ENCODE measurements around the gene MEIS3. TPM values are rescaled to one million over a fixed set of nuclear protein-coding genes. Genes with fewer than 3 reads are reported as not detected.

The MEIS3 gene
- total and polyA plus RNA-seq, 10 of the 15 experiments (the other 5 are each of a cell fraction or from before 2014, with no cell fraction given) = 0.05 to 0.23 TPM; not detected in 8

- Histone ChIP-seq H3K4me1 (ENCODE audit: control insufficient read depth, insufficient read depth, low read length) (no peaks in the 10 kb centered on the region; the same call in 1 of the 2 replicates), H3K79me2 (ENCODE audit: control insufficient read depth, insufficient read depth, low read length) (no peaks in the 10 kb centered on the region), H4K20me1 (ENCODE audit: control insufficient read depth, insufficient read depth) (no peaks in the 10 kb centered on the region), H3K27me3 (replicated peaks in 1 of 2; ENCODE audit: control insufficient read depth in 2 of 2, insufficient read depth in 2 of 2, low read length in 1 of 2) (peaks cover 12 to 15% of the 10 kb centered on the region in 2 experiments), H3K4me2 (ENCODE audit: control insufficient read depth, insufficient read depth) (no peak overlapping the region), H3K9me3 (replicated peaks; ENCODE audit: control insufficient read depth, insufficient read depth, low read length) (no peaks in the 10 kb centered on the region), H2AFZ (ENCODE audit: control insufficient read depth, low read depth, low read length) (no peak overlapping the region), H3K27ac (ENCODE audit: control insufficient read depth, insufficient read depth) (no peak overlapping the region), H3K36me3 (ENCODE audit: control insufficient read depth in 2 of 2, insufficient read depth in 2 of 2, low read length in 1 of 2) (no peaks in the 10 kb centered on the region), H3K4me3 (no peak overlapping the region), H3K9ac (ENCODE audit: control insufficient read depth, insufficient read depth, low read length) (no peak overlapping the region)
- SMC1A ChIA-PET (ENCODE audit: uncharacterized antibody, unreplicated experiment) = interaction anchor here (1.0 kb wide), 1 partner anchor 17 kb away, joined by 3 read pairs; no protein-coding TSS in a partner anchor
- TF ChIP-seq MXI1 (IDR thresholded peaks at IDR 0.05; ENCODE audit: low read depth, low read length) (no peak), STAT3 (IDR thresholded peaks at IDR 0.05; ENCODE audit: low read depth, low read length) (no peak), ATF3 (IDR thresholded peaks at IDR 0.05; ENCODE audit: borderline replicate concordance, extremely low read depth, low read depth, low read length) (no peak), WRNIP1 (IDR thresholded peaks at IDR 0.05; ENCODE audit: borderline replicate concordance, low read depth, low read length) (no peak), TAF1 (IDR thresholded peaks at IDR 0.05; ENCODE audit: borderline replicate concordance, low read depth, low read length) (no peak), HDAC6 (IDR thresholded peaks at IDR 0.05; ENCODE audit: unreplicated experiment) (no peak), IRF3 (IDR thresholded peaks at IDR 0.05) (no peak), NFXL1 (IDR thresholded peaks at IDR 0.05; ENCODE audit: borderline replicate concordance) (no peak), ETV6 (conservative IDR thresholded peaks at IDR 0.05 in 1 of 2, IDR thresholded peaks at IDR 0.05 in 1 of 2; ENCODE audit: borderline replicate concordance in 1 of 2, low read depth in 1 of 2) (no peak), MLLT1 (IDR thresholded peaks at IDR 0.05) (no peak), TARDBP (IDR thresholded peaks at IDR 0.05; ENCODE audit: borderline replicate concordance) (no peak), POLR2AphosphoS5 (IDR thresholded peaks at IDR 0.05; ENCODE audit: low read length) (no peak), ZBTB11 (CRISPR knock-in tag; IDR thresholded peaks at IDR 0.05) (no peak), PAX8 (IDR thresholded peaks at IDR 0.05) (no peak), CHD4 (IDR thresholded peaks at IDR 0.05) (no peak), ESRRA (IDR thresholded peaks at IDR 0.05; ENCODE audit: low read length) (no peak), POU2F2 (IDR thresholded peaks at IDR 0.05; ENCODE audit: borderline replicate concordance, low read depth, low read length) (no peak)
- in situ Hi-C loops (cut with MboI) = no loop called here
- POLR2A ChIA-PET = no interaction called here
- no TSS peak for BruUV-seq (replicated peaks)
- CTCF ChIA-PET = interaction anchor here (1.5 kb wide), 1 partner anchor 131 kb away, joined by 4 read pairs; no protein-coding TSS in a partner anchor
- RAD21 ChIA-PET (ENCODE audit: unreplicated experiment) = no interaction called here
- FAIRE-seq (no peak), ATAC-seq (no peak), DNase-seq (ENCODE audit: low read depth, low spot score) (no peak)
- intact Hi-C loops (cut with micrococcal nuclease; ENCODE audit: unreplicated experiment) = no loop called here
- 51% methylated on average over 21 of the region's 21 CpGs for WGBS (ENCODE audit: insufficient coverage, insufficient replicate concordance, low lambda C conversion rate, missing lambda C conversion rate)
Measured at GRCh38 chr19:47415953-47416642, 3.2 kb downstream of the MEIS3 start.
